ENCODE results near the gene SKIC2.
"Not testable (repeated sequence)": the region's sequence is repeated elsewhere in the genome, so short reads cannot be mapped to it uniquely, and the experiment has no call there.

SKIC2 gene

GRCh38 chr6:31958741-31959739 is at the start of gene SKIC2, which contains the start of gene NELFE:
Gene SKIC2 (plus strand): TSS chr6:31959175. CDS start chr6:31959193, 18 bp downstream.
Gene NELFE (minus strand): TSS chr6:31958971. CDS start chr6:31958446, 525 bp downstream.
- peak; percentile 99 for DNase-seq

- not testable (repeated sequence) for DNase-seq
Observed at GRCh38 chr6:31909298-31909697, 49.7 kb upstream of the SKIC2 start.

GRCh38 chr6:31911826-31912585 is 47.0 kb upstream of the SKIC2 start:
- no peak for DNase-seq

GRCh38 chr6:31915351-31915750 is 43.6 kb upstream of the SKIC2 start:
- no peak for DNase-seq

- DNase-seq: no peak
Observed at GRCh38 chr6:31915756-31916155, 43.2 kb upstream of the SKIC2 start.

- no peak for DNase-seq
Observed at GRCh38 chr6:31918069-31918720, 40.8 kb upstream of the SKIC2 start.

GRCh38 chr6:31919624-31920303 is 39.2 kb upstream of the SKIC2 start:
- DNase-seq: no peak

- no peak for DNase-seq
Observed at GRCh38 chr6:31920811-31921210, 38.2 kb upstream of the SKIC2 start.

GRCh38 chr6:31922942-31923341 is 36.0 kb upstream of the SKIC2 start:
- no peak for DNase-seq

GRCh38 chr6:31927242-31927862 is 31.6 kb upstream of the SKIC2 start, which contains the start of gene C2:
Gene C2 (plus strand): TSS chr6:31927717. CDS start chr6:31927753, 36 bp downstream.
- no peak for DNase-seq

- DNase-seq: no peak
Observed at GRCh38 chr6:31927863-31928671, 30.9 kb upstream of the SKIC2 start.

- no peak for DNase-seq
Observed at GRCh38 chr6:31928672-31928939, 30.4 kb upstream of the SKIC2 start.

GRCh38 chr6:31930962-31931361 is 28.0 kb upstream of the SKIC2 start:
- DNase-seq: no peak

- not testable (repeated sequence) for DNase-seq
Observed at GRCh38 chr6:31932137-31932536, 26.8 kb upstream of the SKIC2 start.

- DNase-seq: no peak
Observed at GRCh38 chr6:31933537-31933936, 25.4 kb upstream of the SKIC2 start.

GRCh38 chr6:31935021-31935420 is 24.0 kb upstream of the SKIC2 start:
- no peak for DNase-seq

GRCh38 chr6:31935823-31936222 is 23.2 kb upstream of the SKIC2 start:
- no peak for DNase-seq

GRCh38 chr6:31940256-31940664 is 18.7 kb upstream of the SKIC2 start:
- no peak for DNase-seq

- DNase-seq: no peak
Observed at GRCh38 chr6:31943742-31944141, 15.2 kb upstream of the SKIC2 start.

GRCh38 chr6:31945154-31945506 is 13.8 kb upstream of the SKIC2 start:
- DNase-seq: no peak

Measured in midbrain (tissue), 1 donor.